Immature natural killer cell (primary cell): ENCODE measurements around the gene LGALS7. TPM values are rescaled to one million over a fixed set of nuclear protein-coding genes. Genes with fewer than 3 reads are reported as not detected.
"Not testable (repeated sequence)": the region's sequence is repeated elsewhere in the genome, so short reads cannot be mapped to it uniquely, and the experiment has no call there.

Experiments used
- DNase-seq, 3 donors: peaks; one replicate each; pipeline ENCODE4 v3.0.0; 2022; ENCODE audit warnings: mixed read lengths in 1 of 3
- H3K27ac Mint-ChIP-seq, 6 donors: one replicate each; pipeline ENCODE4 v1.8.0; 2020; ENCODE audit warnings: mixed read lengths in 6 of 6, mild to moderate bottlenecking in 5 of 6, inconsistent platforms in 4 of 6, moderate library complexity in 3 of 6
- H3K27me3 Mint-ChIP-seq, 3 donors: one replicate each; pipeline ENCODE4 v1.8.0; 2020 to 2021; ENCODE audit warnings: low read depth in 3 of 3, mild to moderate bottlenecking in 3 of 3, mixed read lengths in 3 of 3, moderate library complexity in 3 of 3, inconsistent platforms in 1 of 3
- H3K36me3 Mint-ChIP-seq, 3 donors: one replicate each; pipeline ENCODE4 v1.8.0; 2020; ENCODE audit warnings: mixed read lengths in 3 of 3, inconsistent platforms in 2 of 3, mild to moderate bottlenecking in 2 of 3
- H3K4me1 Mint-ChIP-seq, 2 donors: one replicate each; pipeline ENCODE4 v1.8.0; 2020; ENCODE audit warnings: inconsistent platforms in 2 of 2, mild to moderate bottlenecking in 2 of 2, mixed read lengths in 2 of 2, moderate library complexity in 1 of 2
- H3K4me3 Mint-ChIP-seq, 5 donors: one replicate each; pipeline ENCODE4 v1.8.0; 2020; ENCODE audit warnings: mild to moderate bottlenecking in 5 of 5, mixed read lengths in 5 of 5, inconsistent platforms in 3 of 5, moderate library complexity in 3 of 5
- H3K9me3 Mint-ChIP-seq, 6 donors: one replicate each; pipeline ENCODE4 v1.8.0; 2020; ENCODE audit warnings: mild to moderate bottlenecking in 6 of 6, mixed read lengths in 6 of 6, inconsistent platforms in 4 of 6, moderate library complexity in 3 of 6
- polyA plus RNA-seq, 3 donors: library from polyadenylated mRNA; unstranded; fragments of 300-500 nt; fragmentation: Illumina TruSeq; gene quantifications; one replicate each; pipeline ENCODE4 v1.2.3, GENCODE V29; 2021

The LGALS7 gene
- polyA plus RNA-seq, result not detected

GRCh38 chr19:38773469-38774177 is at the start of gene LGALS7:
LGALS7 (minus strand) TSS chr19:38773517; CDS start chr19:38773492, 25 bp downstream.
- Mint-ChIP-seq H3K27ac (peak within 1 kb of the TSS in 1 of 6 donors; percentile 45), H3K4me3 (no peak within 1 kb of the TSS)

DNA sequence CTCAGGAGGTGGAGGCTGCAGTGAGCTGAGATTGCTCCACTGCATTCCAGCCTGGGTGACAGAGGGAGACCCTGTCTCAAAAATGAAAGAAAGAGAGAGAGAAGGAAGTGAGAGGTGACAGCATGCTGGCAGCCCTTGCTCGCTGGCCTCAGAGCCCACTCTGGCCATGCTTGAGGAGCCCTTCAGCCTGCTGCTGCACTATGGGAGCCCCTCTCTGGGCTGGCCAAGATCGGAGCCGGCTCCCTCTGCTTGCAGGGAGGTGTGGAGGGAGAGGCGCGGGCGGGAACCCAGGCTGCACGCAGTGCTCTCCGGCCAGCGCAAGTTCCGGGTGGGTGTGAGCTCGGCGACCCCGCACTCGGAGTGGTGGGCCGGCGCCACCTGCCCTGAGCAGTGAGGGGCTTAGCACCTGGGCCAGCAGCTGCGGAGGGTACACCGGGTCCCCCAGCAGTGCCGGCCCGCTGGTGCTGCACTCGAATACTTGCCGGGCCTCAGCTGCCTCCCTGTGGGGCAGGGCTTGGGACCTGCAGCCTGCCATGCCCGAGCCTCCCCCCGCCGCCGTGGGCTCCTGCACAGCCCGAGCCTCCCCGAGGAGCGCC is 48.0 kb upstream of the LGALS7 start:
- not testable (repeated sequence) for H3K27ac Mint-ChIP-seq, DNase-seq, H3K4me3 Mint-ChIP-seq, H3K27me3 Mint-ChIP-seq, H3K9me3 Mint-ChIP-seq
- Mint-ChIP-seq H3K36me3 (peaks cover 13 to 37% (median 18%) of the 10 kb centered on the region in 3 donors), H3K4me1 (peaks cover 6 to 41% of the 10 kb centered on the region in 2 donors)

More at GRCh38 chr19:38773469-38774177, at the start of gene LGALS7:
- Mint-ChIP-seq H3K27me3 (peaks cover 0 to 2% (median 0%) of the 10 kb centered on the region in 3 donors), H3K36me3 (no peaks in the 10 kb centered on the region), H3K4me1 (peaks cover 7 to 9% of the 10 kb centered on the region in 2 donors), H3K9me3 (no peaks in the 10 kb centered on the region)
- DNase-seq, result no peak

GRCh38 chr19:38819231-38819920 is 46.1 kb upstream of the LGALS7 start:
- Mint-ChIP-seq H3K36me3 (peaks cover 13 to 37% (median 18%) of the 10 kb centered on the region in 3 donors), H3K4me3 (no peak overlapping the region), H3K9me3 (no peaks in the 10 kb centered on the region), H3K27me3 (peaks cover 0 to 2% (median 0%) of the 10 kb centered on the region in 3 donors), H3K4me1 (peaks cover 4 to 31% of the 10 kb centered on the region in 2 donors), H3K27ac (peak overlapping the region in 2 of 6 donors; percentile 39 to 40)
- DNase-seq, result no peak

GRCh38 chr19:38817081-38817480 is 43.8 kb upstream of the LGALS7 start:
- no peak overlapping the region for H3K4me3 Mint-ChIP-seq
- H3K27me3 Mint-ChIP-seq, result peaks cover 0 to 2% (median 0%) of the 10 kb centered on the region in 3 donors
- H3K9me3 Mint-ChIP-seq, result no peaks in the 10 kb centered on the region
- DNase-seq, result no peak
- H3K4me1 Mint-ChIP-seq, result peaks cover 2 to 11% of the 10 kb centered on the region in 2 donors
- H3K27ac Mint-ChIP-seq, result peak overlapping the region in 1 of 6 donors; percentile 28
- peaks cover 0 to 16% (median 7%) of the 10 kb centered on the region in 3 donors for H3K36me3 Mint-ChIP-seq

- H3K4me3 Mint-ChIP-seq, result no peak overlapping the region
Observed at GRCh38 chr19:38816131-38816750, 42.9 kb upstream of the LGALS7 start.

GRCh38 chr19:38815059-38816001 is 42.0 kb upstream of the LGALS7 start:
- peak overlapping the region in 1 of 6 donors; percentile 46 for H3K27ac Mint-ChIP-seq
- H3K9me3 Mint-ChIP-seq, result no peaks in the 10 kb centered on the region
- peaks cover 0 to 2% (median 0%) of the 10 kb centered on the region in 3 donors for H3K27me3 Mint-ChIP-seq
- peaks cover 0 to 2% of the 10 kb centered on the region in 2 donors for H3K4me1 Mint-ChIP-seq
- peaks cover 0 to 8% (median 3%) of the 10 kb centered on the region in 3 donors for H3K36me3 Mint-ChIP-seq
- DNase-seq, result no peak
- H3K4me3 Mint-ChIP-seq, result no peak overlapping the region

More at GRCh38 chr19:38816131-38816750, 42.9 kb upstream of the LGALS7 start:
- Mint-ChIP-seq H3K27ac (peak overlapping the region in 2 of 6 donors; percentile 48 to 78), H3K27me3 (peaks cover 0 to 2% (median 0%) of the 10 kb centered on the region in 3 donors), H3K9me3 (no peaks in the 10 kb centered on the region), H3K4me1 (peaks cover 2 to 8% of the 10 kb centered on the region in 2 donors), H3K36me3 (peaks cover 0 to 12% (median 7%) of the 10 kb centered on the region in 3 donors)
- no peak for DNase-seq

DNA sequence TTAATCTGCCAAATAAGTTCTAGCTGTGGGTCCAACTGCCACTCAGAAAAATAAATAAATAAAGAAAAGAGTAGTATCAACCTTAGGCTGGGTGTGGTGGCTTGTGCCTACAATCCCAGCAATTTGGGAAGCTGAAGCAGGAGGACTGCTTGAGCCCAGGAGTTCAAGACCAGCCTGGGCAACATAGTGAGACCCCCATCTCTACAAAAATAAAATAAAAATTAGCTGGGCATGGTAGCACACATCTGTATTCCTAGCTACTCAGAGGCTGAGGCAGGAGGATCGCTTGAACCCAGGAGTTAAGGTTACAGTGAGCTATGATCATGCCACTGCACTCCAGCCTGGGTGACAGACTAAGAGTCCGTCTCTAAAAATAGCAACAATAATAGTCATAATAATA is 40.6 kb upstream of the LGALS7 start:
- H3K27ac Mint-ChIP-seq, H3K27me3 Mint-ChIP-seq, DNase-seq, H3K9me3 Mint-ChIP-seq, H3K36me3 Mint-ChIP-seq, H3K4me3 Mint-ChIP-seq, H3K4me1 Mint-ChIP-seq: not testable (repeated sequence)

DNA sequence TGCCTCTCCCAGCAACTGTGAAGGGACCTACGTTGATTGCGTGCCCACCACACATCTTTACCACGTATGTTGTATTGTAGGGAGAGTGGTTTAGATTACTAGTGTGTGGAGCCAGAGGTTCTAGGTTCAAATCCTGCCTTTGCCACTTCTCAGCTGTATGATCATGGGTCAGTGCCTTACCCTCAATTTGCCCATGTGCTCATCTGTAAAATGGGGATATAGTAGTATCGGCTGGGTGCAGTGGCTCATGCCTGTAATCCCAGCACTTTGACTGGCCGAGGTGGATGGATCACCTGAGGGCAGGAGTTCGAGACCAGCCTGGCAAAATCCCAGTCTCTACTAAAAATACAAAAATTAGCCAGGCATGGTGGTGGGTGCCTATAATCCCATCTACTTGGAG is 40.0 kb upstream of the LGALS7 start:
- DNase-seq, result no peak
- Mint-ChIP-seq H3K27ac (no peak overlapping the region), H3K9me3 (no peaks in the 10 kb centered on the region), H3K27me3 (peaks cover 0 to 2% (median 0%) of the 10 kb centered on the region in 3 donors), H3K36me3 (peaks cover 0 to 8% (median 5%) of the 10 kb centered on the region in 3 donors), H3K4me3 (no peak overlapping the region), H3K4me1 (no peaks in the 10 kb centered on the region)

DNA sequence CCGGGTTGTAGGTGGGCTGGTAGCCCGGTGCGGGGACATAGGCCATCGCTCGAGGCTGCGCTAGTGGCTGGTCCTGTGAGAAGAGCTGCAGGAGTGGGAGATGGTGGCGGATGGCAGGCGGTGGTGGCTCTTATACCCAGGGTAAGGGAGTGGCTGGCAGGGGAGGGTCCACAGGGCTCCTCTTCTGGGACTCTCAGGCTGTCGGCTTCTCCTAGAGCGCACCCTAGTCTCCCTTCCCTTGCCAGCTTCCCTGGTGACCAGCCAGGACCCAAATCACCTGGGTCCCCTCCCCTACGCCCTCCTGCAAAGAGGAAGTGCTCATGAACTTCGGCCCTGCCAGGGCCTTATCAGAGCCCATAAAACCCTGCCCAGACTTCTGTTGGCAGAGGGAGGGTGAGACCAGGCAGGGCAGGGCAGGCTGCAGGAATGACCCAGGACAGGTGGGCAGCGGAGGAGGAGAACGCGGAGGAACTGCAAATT is 39.6 kb upstream of the LGALS7 start, which contains the start of gene LGALS4:
TSS of gene LGALS4 (minus strand) at position 105 of the 480 bp plus-strand sequence. CDS start at position 46, 59 bp downstream.
- H3K9me3 Mint-ChIP-seq, result no peaks in the 10 kb centered on the region
- H3K27ac Mint-ChIP-seq, result peak within 1 kb of the TSS in 2 of 6 donors; percentile 14 to 26
- no peaks in the 10 kb centered on the region for H3K4me1 Mint-ChIP-seq
- H3K27me3 Mint-ChIP-seq, result peaks cover 0 to 2% (median 0%) of the 10 kb centered on the region in 3 donors
- peaks cover 0 to 8% (median 5%) of the 10 kb centered on the region in 3 donors for H3K36me3 Mint-ChIP-seq
- DNase-seq, result no peak
- no peak within 1 kb of the TSS for H3K4me3 Mint-ChIP-seq

- Mint-ChIP-seq H3K36me3 (peaks cover 0 to 8% (median 5%) of the 10 kb centered on the region in 3 donors), H3K4me3 (no peak overlapping the region), H3K4me1 (no peaks in the 10 kb centered on the region), H3K9me3 (no peaks in the 10 kb centered on the region), H3K27ac (peak overlapping the region in 1 of 6 donors; percentile 26), H3K27me3 (peaks cover 0 to 5% (median 0%) of the 10 kb centered on the region in 3 donors)
- DNase-seq, result no peak
Observed at GRCh38 chr19:38812009-38812840, 38.9 kb upstream of the LGALS7 start.

DNA sequence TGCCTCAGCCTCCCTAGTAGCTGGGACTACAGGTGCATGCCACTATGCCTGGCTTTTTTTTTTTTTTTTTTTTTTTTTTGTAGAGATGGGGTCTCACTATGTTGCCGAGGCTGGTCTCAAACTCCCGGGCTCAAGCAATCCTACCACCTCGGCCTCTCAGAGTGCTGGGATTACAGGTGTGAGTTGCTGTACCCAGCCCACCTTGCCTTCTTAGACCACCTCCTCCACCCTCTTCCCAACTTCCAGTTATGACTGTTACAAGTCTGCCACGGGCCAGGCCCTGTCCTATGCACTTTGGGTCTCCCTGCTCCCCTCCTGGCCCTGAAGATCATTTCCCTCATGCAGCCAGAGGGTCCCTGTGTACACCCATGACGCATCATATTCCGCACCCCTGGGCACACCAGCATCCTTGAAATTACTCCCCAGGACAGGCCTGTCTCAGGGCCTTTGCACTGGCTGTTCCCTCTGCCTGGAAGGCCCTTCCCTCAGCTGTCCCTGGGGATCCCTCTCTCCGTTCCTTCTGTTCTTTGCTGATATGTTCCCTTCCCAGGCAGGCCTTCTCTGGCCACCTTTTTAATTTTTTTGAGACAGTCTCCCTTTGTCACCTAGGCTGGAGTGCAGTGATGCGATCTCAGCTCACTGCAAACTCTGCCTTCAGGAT is 36.4 kb upstream of the LGALS7 start:
- peaks cover 2 to 5% of the 10 kb centered on the region in 2 donors for H3K4me1 Mint-ChIP-seq
- H3K27ac Mint-ChIP-seq, result no peak overlapping the region
- DNase-seq, result no peak
- no peaks in the 10 kb centered on the region for H3K9me3 Mint-ChIP-seq
- no peak overlapping the region for H3K4me3 Mint-ChIP-seq
- H3K27me3 Mint-ChIP-seq, result peaks cover 0 to 3% (median 0%) of the 10 kb centered on the region in 3 donors
- peaks cover 3 to 16% (median 4%) of the 10 kb centered on the region in 3 donors for H3K36me3 Mint-ChIP-seq
